Measurements from ENCODE around the gene ANXA2. TPM values are rescaled to one million over a fixed set of nuclear protein-coding genes. Genes with fewer than 3 reads are reported as not detected.
"Not testable (repeated sequence)": the region's sequence is repeated elsewhere in the genome, so short reads cannot be mapped to it uniquely, and the experiment has no call there.

The ANXA2 gene
- total and polyA plus RNA-seq, 2 donors = 299 to 623 TPM

DNA sequence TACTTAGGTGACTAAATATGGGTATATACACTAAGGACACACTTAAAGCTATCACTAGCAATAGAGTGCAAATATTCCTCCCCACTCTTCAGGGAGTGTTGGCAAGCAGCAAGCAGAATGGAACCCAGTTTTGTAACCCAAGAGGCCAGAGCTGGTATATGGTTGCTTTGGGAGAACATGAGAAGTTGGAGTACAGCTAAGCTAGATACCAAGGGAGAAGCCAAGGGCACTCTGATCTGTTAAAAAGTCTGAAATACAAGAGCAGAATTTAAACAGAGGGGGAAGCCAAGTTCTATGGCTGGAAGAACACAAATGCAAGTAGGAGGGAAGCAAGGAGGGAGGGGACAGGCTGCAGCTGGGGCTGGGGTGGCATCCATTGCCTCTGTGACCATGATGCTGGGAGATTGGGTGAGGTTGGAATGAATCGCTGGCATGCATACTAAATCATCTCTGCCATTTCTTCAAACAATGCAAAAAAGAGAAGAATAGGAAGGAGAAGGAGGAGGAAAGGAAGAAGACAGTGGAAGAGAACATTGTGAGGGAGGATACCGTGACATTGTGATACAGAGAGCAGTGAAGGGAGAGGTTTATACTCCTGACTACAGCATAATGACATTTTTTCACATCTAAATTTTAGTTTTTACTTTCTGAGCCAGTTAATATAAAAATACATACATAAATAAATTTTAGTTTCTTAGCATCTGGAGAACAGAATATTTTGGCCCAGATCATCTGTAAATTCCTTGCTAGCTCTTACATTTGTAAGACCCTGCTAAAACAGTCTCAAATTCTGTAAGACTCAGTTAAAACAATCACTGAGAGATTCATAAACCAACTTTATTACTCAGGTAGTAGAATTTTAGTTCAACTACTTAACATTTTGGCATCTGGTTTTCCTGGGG lies 9.0 kb upstream of the ANXA2 start:
- peaks cover 0 to 5% of the 10 kb centered on the region in 2 donors for H3K4me1 ChIP-seq (ENCODE audit: control insufficient read depth in 2 of 2, insufficient read depth in 2 of 2, low read length in 2 of 2)
- DNase-seq (ENCODE audit: low read depth in 6 of 9, low spot score in 9 of 9) = no peak
- no peaks in the 10 kb centered on the region for H3K36me3 ChIP-seq (ENCODE audit: control insufficient read depth in 2 of 2, insufficient read depth in 2 of 2, low read length in 1 of 2)
- WGBS = 98% methylated on average over 2 of the region's 2 CpGs
- H3K9me3 ChIP-seq (ENCODE audit: control insufficient read depth in 2 of 2, insufficient read depth in 1 of 2, low read length in 1 of 2) = no peaks in the 10 kb centered on the region
- no peak overlapping the region for H3K4me3 ChIP-seq (ENCODE audit: low read length in 2 of 2)
- H3K27me3 ChIP-seq (ENCODE audit: control insufficient read depth in 2 of 2, insufficient read depth in 1 of 2, low read length in 1 of 2) = no peaks in the 10 kb centered on the region
- H3K27ac ChIP-seq (ENCODE audit: low read depth in 1 of 2, low read length in 1 of 2) = peak overlapping the region; percentile 59 to 69

GRCh38 chr15:60405399-60405798 lies 7.6 kb upstream of the ANXA2 start:
- H3K9me3 ChIP-seq (ENCODE audit: control insufficient read depth in 2 of 2, insufficient read depth in 1 of 2, low read length in 1 of 2) = no peaks in the 10 kb centered on the region
- H3K36me3 ChIP-seq (ENCODE audit: control insufficient read depth in 2 of 2, insufficient read depth in 2 of 2, low read length in 1 of 2) = no peaks in the 10 kb centered on the region
- H3K27ac ChIP-seq (ENCODE audit: low read depth in 1 of 2, low read length in 1 of 2) = no peak overlapping the region
- no peak overlapping the region for H3K4me3 ChIP-seq (ENCODE audit: low read length in 2 of 2)
- WGBS = 77% methylated on average over 2 of the region's 2 CpGs
- H3K27me3 ChIP-seq (ENCODE audit: control insufficient read depth in 2 of 2, insufficient read depth in 1 of 2, low read length in 1 of 2) = no peaks in the 10 kb centered on the region
- no peak for DNase-seq (ENCODE audit: low read depth in 6 of 9, low spot score in 9 of 9)
- H3K4me1 ChIP-seq (ENCODE audit: control insufficient read depth in 2 of 2, insufficient read depth in 2 of 2, low read length in 2 of 2) = peaks cover 0 to 5% of the 10 kb centered on the region in 2 donors

- H3K27me3 ChIP-seq (ENCODE audit: control insufficient read depth in 2 of 2, insufficient read depth in 1 of 2, low read length in 1 of 2); H3K4me3 ChIP-seq (ENCODE audit: low read length in 2 of 2); DNase-seq (ENCODE audit: low read depth in 6 of 9, low spot score in 9 of 9); H3K36me3 ChIP-seq (ENCODE audit: control insufficient read depth in 2 of 2, insufficient read depth in 2 of 2, low read length in 1 of 2); H3K27ac ChIP-seq (ENCODE audit: low read depth in 1 of 2, low read length in 1 of 2); H3K9me3 ChIP-seq (ENCODE audit: control insufficient read depth in 2 of 2, insufficient read depth in 1 of 2, low read length in 1 of 2); H3K4me1 ChIP-seq (ENCODE audit: control insufficient read depth in 2 of 2, insufficient read depth in 2 of 2, low read length in 2 of 2): not testable (repeated sequence)
- WGBS = 97% methylated on average over 12 of the region's 12 CpGs
Observed at GRCh38 chr15:60404351-60404750, 6.6 kb upstream of the ANXA2 start.

GRCh38 chr15:60400944-60401343 lies 3.2 kb upstream of the ANXA2 start:
- H3K4me3 ChIP-seq (ENCODE audit: low read length in 2 of 2) = no peak overlapping the region
- WGBS = 33% methylated on average over 3 of the region's 3 CpGs
- H3K27ac ChIP-seq (ENCODE audit: low read depth in 1 of 2, low read length in 1 of 2) = no peak overlapping the region
- peaks cover 0 to 3% of the 10 kb centered on the region in 2 donors for H3K9me3 ChIP-seq (ENCODE audit: control insufficient read depth in 2 of 2, insufficient read depth in 1 of 2, low read length in 1 of 2)
- H3K4me1 ChIP-seq (ENCODE audit: control insufficient read depth in 2 of 2, insufficient read depth in 2 of 2, low read length in 2 of 2) = peaks cover 0 to 11% of the 10 kb centered on the region in 2 donors
- no peak for DNase-seq (ENCODE audit: low read depth in 6 of 9, low spot score in 9 of 9)
- H3K36me3 ChIP-seq (ENCODE audit: control insufficient read depth in 2 of 2, insufficient read depth in 2 of 2, low read length in 1 of 2) = no peaks in the 10 kb centered on the region
- peaks cover 6 to 19% of the 10 kb centered on the region in 2 donors for H3K27me3 ChIP-seq (ENCODE audit: control insufficient read depth in 2 of 2, insufficient read depth in 1 of 2, low read length in 1 of 2)

GRCh38 chr15:60399931-60400330 lies 2.1 kb upstream of the ANXA2 start:
- no peak overlapping the region for H3K4me3 ChIP-seq (ENCODE audit: low read length in 2 of 2)
- H3K27ac ChIP-seq (ENCODE audit: low read depth in 1 of 2, low read length in 1 of 2) = no peak overlapping the region
- H3K27me3 ChIP-seq (ENCODE audit: control insufficient read depth in 2 of 2, insufficient read depth in 1 of 2, low read length in 1 of 2) = peaks cover 6 to 19% of the 10 kb centered on the region in 2 donors
- no peak for DNase-seq (ENCODE audit: low read depth in 6 of 9, low spot score in 9 of 9)
- WGBS = 100% methylated on average over 1 of the region's 1 CpG
- no peaks in the 10 kb centered on the region for H3K36me3 ChIP-seq (ENCODE audit: control insufficient read depth in 2 of 2, insufficient read depth in 2 of 2, low read length in 1 of 2)
- peaks cover 0 to 3% of the 10 kb centered on the region in 2 donors for H3K9me3 ChIP-seq (ENCODE audit: control insufficient read depth in 2 of 2, insufficient read depth in 1 of 2, low read length in 1 of 2)
- peaks cover 0 to 11% of the 10 kb centered on the region in 2 donors for H3K4me1 ChIP-seq (ENCODE audit: control insufficient read depth in 2 of 2, insufficient read depth in 2 of 2, low read length in 2 of 2)

DNA sequence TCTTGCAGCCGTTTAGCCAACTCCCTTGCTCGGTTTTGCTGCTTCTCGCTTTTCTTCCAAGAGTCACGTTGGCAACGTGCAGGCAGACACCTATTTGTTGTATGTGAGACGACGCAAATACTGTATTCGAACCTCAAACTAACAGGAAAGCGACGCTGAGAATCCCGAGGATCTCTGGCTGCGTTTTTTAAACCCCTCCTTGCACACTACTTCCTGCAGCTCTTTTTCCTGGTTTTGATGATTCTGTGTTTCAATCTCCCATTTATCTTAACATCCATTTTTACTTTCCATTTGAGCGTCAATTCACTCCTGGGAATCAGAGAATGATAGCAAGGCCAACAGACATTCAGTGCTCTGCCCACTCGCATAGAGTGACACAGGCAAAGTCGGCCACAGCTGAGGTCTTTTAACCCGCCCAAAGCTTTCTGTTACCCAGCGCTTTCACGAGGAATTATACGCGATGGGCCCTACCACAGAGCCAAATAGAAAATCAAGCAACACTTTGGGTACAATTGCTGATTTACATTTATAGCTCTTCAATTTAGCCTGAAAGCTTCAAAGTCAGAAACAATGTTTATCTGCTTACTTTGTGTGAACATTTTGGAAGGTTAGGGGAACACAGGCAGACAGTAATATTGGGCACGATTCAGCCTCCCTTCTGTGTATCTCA lies 1.6 kb upstream of the ANXA2 start:
- Histone ChIP-seq H3K4me3 (ENCODE audit: low read length in 2 of 2) (peak overlapping the region in 1 of 2 donors; percentile 53), H3K4me1 (ENCODE audit: control insufficient read depth in 2 of 2, insufficient read depth in 2 of 2, low read length in 2 of 2) (peaks cover 0 to 14% of the 10 kb centered on the region in 2 donors), H3K27me3 (ENCODE audit: control insufficient read depth in 2 of 2, insufficient read depth in 1 of 2, low read length in 1 of 2) (peaks cover 6 to 19% of the 10 kb centered on the region in 2 donors), H3K27ac (ENCODE audit: low read depth in 1 of 2, low read length in 1 of 2) (peak overlapping the region; percentile 4 to 32), H3K9me3 (ENCODE audit: control insufficient read depth in 2 of 2, insufficient read depth in 1 of 2, low read length in 1 of 2) (peaks cover 0 to 3% of the 10 kb centered on the region in 2 donors), H3K36me3 (ENCODE audit: control insufficient read depth in 2 of 2, insufficient read depth in 2 of 2, low read length in 1 of 2) (no peaks in the 10 kb centered on the region)
- no peak for DNase-seq (ENCODE audit: low read depth in 6 of 9, low spot score in 9 of 9)
- 75% methylated on average over 21 of the region's 21 CpGs for WGBS

DNA sequence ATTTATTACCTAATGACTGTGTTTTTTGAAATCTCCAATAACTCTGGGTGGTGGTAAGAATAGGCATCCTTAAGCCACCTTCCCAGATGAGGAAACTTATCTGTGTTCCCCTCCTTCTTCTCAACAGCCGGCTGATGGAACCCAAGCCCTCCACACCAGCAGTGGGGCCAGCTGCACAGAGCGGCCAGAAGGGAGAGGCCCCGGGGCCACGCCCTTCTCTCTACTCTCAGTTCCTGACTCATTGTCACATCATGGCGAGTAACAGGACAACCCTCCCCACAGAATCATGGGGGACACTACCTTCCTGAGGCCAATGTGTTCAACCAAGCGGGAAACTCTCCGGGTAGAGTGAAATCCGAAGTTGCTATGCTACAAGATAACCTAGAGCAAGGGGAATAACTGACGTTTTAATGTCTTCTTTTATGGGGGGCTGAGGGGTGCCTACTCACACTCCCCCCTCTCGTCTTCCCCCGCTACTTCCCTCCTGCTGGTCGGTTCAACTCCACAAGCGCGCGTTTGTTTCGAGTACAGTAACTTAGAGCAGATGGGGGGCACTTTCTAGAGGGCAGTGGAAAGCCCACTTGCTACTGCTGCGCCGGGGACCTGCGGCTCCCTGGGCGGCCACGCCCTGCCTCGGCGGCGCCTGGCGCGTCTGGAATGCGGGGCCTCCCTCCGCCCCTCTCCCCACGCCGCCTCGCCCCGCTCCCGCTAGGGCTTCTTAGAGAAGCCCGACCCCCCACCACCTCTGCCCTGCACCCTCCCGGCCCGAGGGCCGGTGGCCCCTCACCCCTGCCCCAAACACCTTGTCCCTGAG lies 621 bp downstream of the ANXA2 start:
- Histone ChIP-seq H3K27ac (ENCODE audit: low read depth in 1 of 2, low read length in 1 of 2) (peak overlapping the region; percentile 66 to 83), H3K4me3 (ENCODE audit: low read length in 2 of 2) (peak overlapping the region; percentile 52 to 53), H3K9me3 (ENCODE audit: control insufficient read depth in 2 of 2, insufficient read depth in 1 of 2, low read length in 1 of 2) (peaks cover 0 to 3% of the 10 kb centered on the region in 2 donors), H3K4me1 (ENCODE audit: control insufficient read depth in 2 of 2, insufficient read depth in 2 of 2, low read length in 2 of 2) (peaks cover 0 to 23% of the 10 kb centered on the region in 2 donors), H3K27me3 (ENCODE audit: control insufficient read depth in 2 of 2, insufficient read depth in 1 of 2, low read length in 1 of 2) (peaks cover 6 to 19% of the 10 kb centered on the region in 2 donors), H3K36me3 (ENCODE audit: control insufficient read depth in 2 of 2, insufficient read depth in 2 of 2, low read length in 1 of 2) (no peaks in the 10 kb centered on the region)
- 13% methylated on average over 37 of the region's 37 CpGs for WGBS
- DNase-seq (ENCODE audit: low read depth in 6 of 9, low spot score in 9 of 9) = peak in 2 of 9 donors; percentile 14 to 31

DNA sequence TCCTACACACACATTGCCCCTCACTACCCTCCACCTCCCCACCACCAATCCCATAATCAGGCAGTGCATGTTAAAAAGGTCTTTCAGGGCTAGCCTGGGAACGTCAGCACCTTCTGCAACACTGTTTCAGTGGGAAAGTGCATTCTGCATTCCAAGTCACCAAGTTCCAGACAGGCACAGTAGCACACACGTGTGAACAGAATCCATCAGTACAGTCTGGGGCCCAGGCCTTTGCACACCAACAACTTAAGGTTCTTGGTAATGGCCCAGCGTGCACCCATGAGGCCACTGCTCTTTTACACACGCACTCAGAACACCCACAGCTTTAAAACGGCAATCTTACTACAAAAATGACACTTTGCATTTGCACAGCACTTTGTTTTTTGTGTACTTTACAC lies 1.2 kb downstream of the ANXA2 start:
- 90% methylated on average over 5 of the region's 5 CpGs for WGBS
- peaks cover 6 to 19% of the 10 kb centered on the region in 2 donors for H3K27me3 ChIP-seq (ENCODE audit: control insufficient read depth in 2 of 2, insufficient read depth in 1 of 2, low read length in 1 of 2)
- peaks cover 0 to 23% of the 10 kb centered on the region in 2 donors for H3K4me1 ChIP-seq (ENCODE audit: control insufficient read depth in 2 of 2, insufficient read depth in 2 of 2, low read length in 2 of 2)
- H3K4me3 ChIP-seq (ENCODE audit: low read length in 2 of 2) = peak overlapping the region; percentile 52 to 53
- peak overlapping the region; percentile 36 to 66 for H3K27ac ChIP-seq (ENCODE audit: low read depth in 1 of 2, low read length in 1 of 2)
- H3K36me3 ChIP-seq (ENCODE audit: control insufficient read depth in 2 of 2, insufficient read depth in 2 of 2, low read length in 1 of 2) = no peaks in the 10 kb centered on the region
- no peak for DNase-seq (ENCODE audit: low read depth in 6 of 9, low spot score in 9 of 9)
- peaks cover 0 to 3% of the 10 kb centered on the region in 2 donors for H3K9me3 ChIP-seq (ENCODE audit: control insufficient read depth in 2 of 2, insufficient read depth in 1 of 2, low read length in 1 of 2)
